Measurements from ENCODE around the gene SLC25A24.
"Not testable (repeated sequence)": the region's sequence is repeated elsewhere in the genome, so short reads cannot be mapped to it uniquely, and the experiment has no call there.

Gene SLC25A24

DNA sequence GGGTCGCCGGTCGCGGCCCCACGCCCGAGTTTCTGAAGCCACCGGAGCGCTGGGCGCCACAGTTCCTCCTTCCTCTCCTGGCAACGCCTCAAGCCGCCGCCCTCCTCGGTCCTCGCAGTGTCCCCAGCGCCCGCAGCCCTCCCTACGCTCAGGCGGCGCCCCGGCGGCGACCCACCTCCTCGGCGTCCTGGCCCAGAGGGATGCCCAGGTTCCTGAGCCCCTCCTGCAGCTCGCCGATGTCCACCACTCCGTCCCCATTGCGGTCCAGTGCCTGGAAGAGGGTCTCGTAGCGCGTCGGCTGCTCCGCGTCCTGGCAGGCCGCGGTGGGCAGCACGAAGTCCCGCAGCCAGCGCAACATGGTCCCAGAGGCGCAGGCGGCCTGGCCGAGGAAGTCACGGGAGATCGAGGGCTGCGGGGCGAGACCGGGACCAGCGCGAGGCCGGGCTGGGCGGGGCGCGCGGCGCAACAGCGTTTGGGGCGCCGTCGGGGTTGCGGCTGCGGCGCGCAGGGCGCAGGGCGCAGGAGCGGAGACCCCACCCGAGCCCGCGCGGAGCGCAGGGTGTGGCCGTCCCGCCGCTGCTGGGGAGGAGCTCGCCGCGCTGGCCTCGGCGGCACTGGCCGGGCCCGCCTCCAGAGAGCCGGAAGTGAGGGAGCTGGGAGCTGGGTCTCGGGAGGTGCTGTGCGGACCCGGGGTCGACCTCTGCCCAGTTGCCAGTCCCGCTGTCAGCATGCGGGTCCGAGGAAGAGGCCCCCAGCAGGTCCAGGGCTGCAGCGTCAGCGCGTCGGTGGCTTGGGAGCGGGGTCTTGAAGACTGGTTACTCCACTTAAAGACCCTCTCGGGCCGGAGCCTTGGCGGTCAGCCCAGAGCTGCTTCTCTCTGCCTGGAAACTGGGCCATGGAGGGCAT is at the start of gene SLC25A24:
Gene SLC25A24 (minus strand): TSS at position 563 of the 906 bp plus-strand sequence. CDS start 205 bp downstream, at position 358.
- in situ Hi-C loops (cut with MboI; ENCODE audit: low pct_unique_long_range_greater_than_20kb, low sequenced_read_pairs, unreplicated experiment), result no loop called here
- DNase-seq (ENCODE audit: low spot score), result peak; percentile 90
- TF ChIP-seq, protein P1, sequence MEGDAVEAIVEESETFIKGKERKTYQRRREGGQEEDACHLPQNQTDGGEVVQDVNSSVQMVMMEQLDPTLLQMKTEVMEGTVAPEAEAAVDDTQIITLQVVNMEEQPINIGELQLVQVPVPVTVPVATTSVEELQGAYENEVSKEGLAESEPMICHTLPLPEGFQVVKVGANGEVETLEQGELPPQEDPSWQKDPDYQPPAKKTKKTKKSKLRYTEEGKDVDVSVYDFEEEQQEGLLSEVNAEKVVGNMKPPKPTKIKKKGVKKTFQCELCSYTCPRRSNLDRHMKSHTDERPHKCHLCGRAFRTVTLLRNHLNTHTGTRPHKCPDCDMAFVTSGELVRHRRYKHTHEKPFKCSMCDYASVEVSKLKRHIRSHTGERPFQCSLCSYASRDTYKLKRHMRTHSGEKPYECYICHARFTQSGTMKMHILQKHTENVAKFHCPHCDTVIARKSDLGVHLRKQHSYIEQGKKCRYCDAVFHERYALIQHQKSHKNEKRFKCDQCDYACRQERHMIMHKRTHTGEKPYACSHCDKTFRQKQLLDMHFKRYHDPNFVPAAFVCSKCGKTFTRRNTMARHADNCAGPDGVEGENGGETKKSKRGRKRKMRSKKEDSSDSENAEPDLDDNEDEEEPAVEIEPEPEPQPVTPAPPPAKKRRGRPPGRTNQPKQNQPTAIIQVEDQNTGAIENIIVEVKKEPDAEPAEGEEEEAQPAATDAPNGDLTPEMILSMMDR (IDR thresholded peaks at IDR 0.05; ENCODE audit: extremely low read depth, insufficient read depth, missing control alignments), result no peak

DNA sequence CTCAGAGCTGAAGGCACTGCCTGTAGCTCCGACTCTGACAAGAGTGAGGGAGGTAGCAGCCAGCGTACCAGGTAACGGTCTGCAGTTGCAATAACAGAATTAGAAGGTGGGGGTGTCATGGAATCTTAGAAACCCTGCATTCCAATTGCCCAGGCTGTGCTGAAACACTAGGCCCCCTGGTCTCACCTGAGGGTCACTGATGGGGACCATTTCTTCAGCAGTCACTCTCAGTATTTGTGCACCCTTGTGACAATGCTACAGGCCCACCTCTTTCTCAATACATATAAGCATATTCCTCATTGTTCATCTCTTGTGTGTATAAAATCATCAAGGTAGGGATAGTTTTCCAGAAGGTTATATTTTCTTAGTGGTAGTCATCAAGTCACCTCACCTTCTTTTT is 43.8 kb upstream of the SLC25A24 start, which contains the start of gene NBPF4:
Gene NBPF4 (minus strand): TSS at position 101 of the 400 bp plus-strand sequence. CDS start 315 bp downstream, outside the sequence.
- DNase-seq (ENCODE audit: low spot score); in situ Hi-C loops (cut with MboI; ENCODE audit: low pct_unique_long_range_greater_than_20kb, low sequenced_read_pairs, unreplicated experiment): not testable (repeated sequence)

DNA sequence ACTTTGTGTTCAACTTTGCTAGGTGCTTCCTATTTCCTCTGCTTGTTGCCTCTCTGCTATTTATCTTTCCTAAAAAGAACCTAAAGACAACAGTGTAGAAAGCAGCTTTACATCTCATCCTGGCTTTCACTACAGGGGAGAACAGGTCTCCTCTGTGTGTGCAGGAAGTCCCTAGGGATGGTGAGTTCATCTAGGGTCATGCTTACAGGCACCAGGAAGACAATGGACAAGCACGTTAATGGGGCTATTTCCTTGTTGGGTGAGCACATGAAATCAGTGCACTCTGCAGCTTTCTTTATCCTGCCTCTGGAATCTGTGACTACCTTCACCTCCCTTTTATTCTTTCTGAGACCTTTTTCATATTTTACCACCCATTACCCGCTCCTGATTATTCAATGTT is 39.3 kb upstream of the SLC25A24 start:
- DNase-seq (ENCODE audit: low spot score); in situ Hi-C loops (cut with MboI; ENCODE audit: low pct_unique_long_range_greater_than_20kb, low sequenced_read_pairs, unreplicated experiment): not testable (repeated sequence)

DNA sequence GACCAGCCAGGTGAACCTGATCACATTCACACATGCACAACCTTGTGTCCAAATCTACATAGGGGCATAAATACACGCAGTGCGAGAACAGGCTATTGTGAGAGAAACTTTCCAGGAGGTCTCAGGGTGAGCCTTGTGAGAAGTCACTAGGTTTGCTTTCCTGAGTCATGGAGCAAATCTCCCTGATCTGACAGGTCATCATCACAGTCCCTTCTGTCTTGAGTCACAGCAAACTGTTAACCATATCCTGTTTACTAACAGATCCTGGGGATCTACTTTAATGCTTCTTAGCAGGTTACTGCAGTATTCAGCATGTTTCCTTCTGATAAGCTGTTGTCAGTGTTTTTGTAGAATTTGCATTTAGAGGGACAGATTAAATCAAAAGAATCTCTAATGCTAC is 35.2 kb upstream of the SLC25A24 start:
- DNase-seq (ENCODE audit: low spot score); in situ Hi-C loops (cut with MboI; ENCODE audit: low pct_unique_long_range_greater_than_20kb, low sequenced_read_pairs, unreplicated experiment): not testable (repeated sequence)

DNA sequence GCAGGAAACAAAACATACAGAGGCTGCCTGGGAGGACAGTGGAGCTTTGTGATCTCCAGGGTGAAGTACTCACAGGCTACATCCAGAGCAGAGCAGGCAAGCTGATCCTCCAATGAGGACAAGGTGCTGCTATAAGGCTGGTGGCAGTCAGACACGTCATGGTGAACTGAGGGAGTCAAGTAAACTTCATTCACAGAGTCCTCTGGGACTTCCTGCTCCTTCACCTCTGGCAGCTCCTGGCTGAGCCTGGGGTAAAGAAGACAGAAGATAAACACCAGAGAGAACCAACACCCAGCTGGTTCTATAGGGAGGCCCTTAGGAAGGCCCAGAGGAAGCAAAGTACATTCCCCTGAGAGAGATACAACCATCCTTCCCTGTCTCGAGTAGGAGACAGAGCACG is 32.0 kb upstream of the SLC25A24 start:
- DNase-seq (ENCODE audit: low spot score); in situ Hi-C loops (cut with MboI; ENCODE audit: low pct_unique_long_range_greater_than_20kb, low sequenced_read_pairs, unreplicated experiment): not testable (repeated sequence)

DNA sequence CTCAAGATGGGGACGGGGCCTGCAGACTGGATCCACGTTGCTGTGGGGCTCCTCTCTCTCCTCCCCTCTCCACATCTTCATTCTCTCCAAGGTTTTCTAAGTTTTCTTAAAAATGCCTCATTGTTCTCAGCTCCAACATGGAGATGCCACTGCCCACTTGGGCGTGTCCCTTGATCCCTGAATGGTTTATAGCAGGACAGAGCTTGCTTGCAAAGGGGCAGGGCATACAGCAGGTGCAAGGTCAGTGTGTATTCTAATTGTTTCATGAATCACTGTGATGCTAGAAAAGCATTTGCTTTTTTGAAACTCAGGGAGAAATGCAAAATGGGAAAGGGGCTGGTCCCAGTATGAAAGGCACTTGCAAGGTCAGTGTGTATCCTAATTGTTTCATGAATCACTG is 29.8 kb upstream of the SLC25A24 start:
- in situ Hi-C loops (cut with MboI; ENCODE audit: low pct_unique_long_range_greater_than_20kb, low sequenced_read_pairs, unreplicated experiment); DNase-seq (ENCODE audit: low spot score): not testable (repeated sequence)

DNA sequence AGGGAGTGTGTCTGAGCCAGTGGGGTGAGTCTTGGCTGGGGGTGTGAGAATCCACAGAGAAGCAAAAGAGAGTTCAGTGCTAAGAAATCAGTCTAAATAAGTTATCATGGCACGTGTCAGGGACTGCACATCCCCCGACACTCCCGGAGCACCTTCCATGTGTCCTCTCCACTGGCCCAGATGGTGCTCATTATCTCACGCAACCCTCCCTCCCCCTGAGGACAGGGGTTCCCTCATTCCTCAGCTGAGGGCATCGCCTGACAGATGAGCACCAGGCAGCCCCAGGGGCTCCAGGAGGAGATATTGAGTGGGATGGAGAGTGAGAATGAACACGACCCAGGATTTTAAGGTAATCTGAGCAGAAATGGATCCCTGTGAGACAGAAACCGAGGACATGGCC is 27.6 kb upstream of the SLC25A24 start:
- in situ Hi-C loops (cut with MboI; ENCODE audit: low pct_unique_long_range_greater_than_20kb, low sequenced_read_pairs, unreplicated experiment); DNase-seq (ENCODE audit: low spot score): not testable (repeated sequence)

DNA sequence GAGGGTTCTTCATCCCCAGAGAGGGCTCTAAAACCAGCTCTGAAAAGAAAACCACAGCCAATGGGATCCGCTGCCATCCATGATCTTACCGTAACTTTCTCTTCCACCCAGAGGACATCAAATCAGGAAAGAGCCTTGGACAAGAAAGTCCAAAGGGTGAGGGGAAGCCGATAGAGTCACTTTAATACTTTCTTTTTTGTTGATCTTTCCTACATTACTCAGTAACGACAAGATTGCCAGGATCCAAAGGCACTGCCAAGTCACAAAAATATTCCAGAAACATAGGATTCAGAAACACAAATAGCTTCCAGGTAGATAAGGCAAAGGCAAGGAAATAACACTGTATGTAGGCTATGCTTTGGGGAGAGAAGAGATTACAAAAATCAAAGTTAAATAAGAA is 26.7 kb upstream of the SLC25A24 start:
- in situ Hi-C loops (cut with MboI; ENCODE audit: low pct_unique_long_range_greater_than_20kb, low sequenced_read_pairs, unreplicated experiment); DNase-seq (ENCODE audit: low spot score): not testable (repeated sequence)

DNA sequence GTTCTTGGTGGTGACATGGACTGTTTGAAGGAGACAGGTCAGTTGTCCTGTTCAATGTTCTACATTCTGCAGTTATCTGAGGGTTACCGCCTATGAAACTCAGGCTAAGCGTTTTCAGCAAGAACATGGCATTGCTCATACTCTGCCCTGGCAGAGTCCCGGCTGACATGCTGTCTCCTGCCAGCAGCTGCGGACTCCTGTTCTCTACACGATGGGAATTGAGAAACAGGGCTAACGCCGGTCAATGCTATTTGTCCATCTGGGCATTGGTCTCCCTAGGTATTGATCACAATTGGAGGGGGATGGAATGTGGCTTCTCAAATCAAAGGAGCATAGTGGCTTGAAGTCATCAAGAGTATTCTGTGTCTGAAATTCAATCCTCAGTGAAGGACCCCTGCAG is 23.1 kb upstream of the SLC25A24 start:
- DNase-seq (ENCODE audit: low spot score); in situ Hi-C loops (cut with MboI; ENCODE audit: low pct_unique_long_range_greater_than_20kb, low sequenced_read_pairs, unreplicated experiment): not testable (repeated sequence)

DNA sequence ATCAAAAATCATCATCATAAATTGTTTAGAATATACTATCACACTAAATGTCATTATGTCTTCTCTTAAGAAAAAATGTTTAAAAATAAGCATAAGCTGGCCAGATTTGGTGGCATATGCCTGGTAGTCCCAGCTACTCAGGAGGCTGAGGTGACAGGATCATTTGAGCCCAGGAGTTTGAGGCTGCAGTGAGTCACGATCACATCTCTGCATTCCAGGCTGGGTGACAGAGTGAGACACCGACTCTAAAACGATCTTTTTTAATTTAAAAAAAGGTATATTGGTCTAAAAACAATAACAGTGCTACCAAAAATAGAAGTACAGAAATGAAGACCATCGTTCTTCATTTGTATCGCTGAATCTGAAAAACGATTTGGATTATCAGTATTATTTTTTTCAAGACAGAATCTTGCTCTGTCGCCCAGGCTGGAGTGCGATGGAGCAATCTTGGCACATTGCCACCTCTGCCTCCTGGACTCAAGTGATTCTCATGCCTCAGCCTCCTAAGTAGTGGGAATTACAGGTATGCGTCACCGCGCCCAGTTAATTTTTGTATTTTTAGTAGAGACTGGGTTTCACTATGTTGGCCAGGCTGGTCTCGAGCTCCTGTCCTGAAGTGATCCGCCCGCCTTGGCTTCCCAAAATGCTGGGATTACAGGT is 17.5 kb upstream of the SLC25A24 start:
- in situ Hi-C loops (cut with MboI; ENCODE audit: low pct_unique_long_range_greater_than_20kb, low sequenced_read_pairs, unreplicated experiment); DNase-seq (ENCODE audit: low spot score): not testable (repeated sequence)

DNA sequence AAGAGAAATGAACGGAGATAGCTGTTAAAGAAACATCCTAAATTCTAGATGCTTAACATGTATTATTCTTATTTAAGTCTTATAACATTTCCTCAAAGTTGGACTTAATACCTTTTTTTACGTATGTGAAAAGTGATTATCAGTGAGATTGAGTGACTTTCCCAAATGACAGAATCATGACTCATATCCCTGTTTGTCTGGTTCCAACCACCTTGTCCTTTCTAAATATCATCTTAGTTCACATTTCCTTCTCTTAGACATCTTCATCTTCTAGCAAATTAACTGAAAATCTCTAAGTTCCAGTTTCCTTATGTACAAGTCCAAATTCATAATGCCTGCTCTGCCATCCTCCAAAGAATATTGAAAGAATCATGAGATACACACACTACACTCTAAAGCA is 16.9 kb upstream of the SLC25A24 start:
- in situ Hi-C loops (cut with MboI; ENCODE audit: low pct_unique_long_range_greater_than_20kb, low sequenced_read_pairs, unreplicated experiment); DNase-seq (ENCODE audit: low spot score): not testable (repeated sequence)

DNA sequence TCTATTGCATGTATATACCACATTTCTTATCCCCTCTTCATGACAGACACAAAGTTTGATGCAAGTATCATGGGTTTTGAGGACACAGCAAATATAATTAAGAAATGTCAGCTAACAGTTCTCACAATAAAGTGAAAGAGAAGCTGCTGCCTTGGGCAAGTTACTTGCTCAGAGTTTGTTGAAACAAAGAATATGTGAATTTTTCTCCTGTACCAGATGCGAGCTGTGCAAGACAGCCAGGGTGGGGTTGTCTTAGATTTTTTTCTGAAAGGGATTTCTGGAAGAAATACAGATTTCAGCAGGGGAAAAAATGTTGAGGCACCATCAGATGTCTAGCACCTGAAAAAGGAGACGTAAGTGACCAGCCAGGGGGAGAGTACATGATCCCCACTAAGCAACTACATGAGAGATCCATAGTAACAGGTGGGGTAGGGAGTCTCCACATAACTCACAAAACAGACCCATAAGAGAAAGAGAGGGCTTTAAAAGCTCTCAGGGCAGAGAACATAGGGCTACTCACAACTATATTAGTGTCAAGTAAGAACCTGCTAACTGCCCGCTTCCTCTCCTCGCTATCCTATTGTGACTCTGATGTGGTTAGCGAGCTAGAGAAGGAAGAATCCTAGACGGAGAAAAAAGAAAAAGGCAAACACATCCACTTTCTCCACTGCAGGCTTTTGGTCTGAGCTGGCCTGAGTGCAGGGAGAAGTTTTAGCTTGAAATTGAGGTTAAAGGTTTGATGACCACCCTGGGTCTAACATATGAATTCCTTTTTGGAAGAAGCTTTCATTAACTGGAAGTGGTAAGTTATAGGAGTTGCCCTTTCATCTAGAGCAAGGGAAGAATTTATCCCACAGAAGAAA is 16.1 kb upstream of the SLC25A24 start:
- DNase-seq (ENCODE audit: low spot score); in situ Hi-C loops (cut with MboI; ENCODE audit: low pct_unique_long_range_greater_than_20kb, low sequenced_read_pairs, unreplicated experiment): not testable (repeated sequence)

Data from GM13977 (cell line).